Renal cortical epithelial cell (primary cell): Measurements from ENCODE around the gene TSPOAP1. TPM values are rescaled to one million over a fixed set of nuclear protein-coding genes. Genes with fewer than 3 reads are reported as not detected.

Source experiments
- DNase-seq: peaks from one replicate; pipeline ENCODE4 v3.0.0-alpha.2; 2011; ENCODE audit warnings: low read depth
- total RNA-seq: library from RNA; depleted of rRNA; stranded (reverse); fragments of >200 nt; gene quantifications from 2 replicates; pipeline ENCODE4 v1.2.3, GENCODE V29; 2014

The TSPOAP1 gene
- total RNA-seq, 1 donor from 2014 or later = 6.1 TPM

- no peak for DNase-seq
These were observed 73.8 kb downstream of the TSPOAP1 start for GRCh38 chr17:58254803-58255202.

GRCh38 chr17:58253082-58253481, 75.5 kb downstream of the TSPOAP1 start:
- no peak for DNase-seq

- no peak for DNase-seq
These were observed 76.5 kb downstream of the TSPOAP1 start for GRCh38 chr17:58252141-58252540.

Other genes starting within 250 kb of the TSPOAP1 start
- gene DYNLL2, start 245.4 kb downstream of the TSPOAP1 start, total RNA-seq = 10.4 and 20.7 TPM in 2 replicates
- gene OR4D1, start 180.4 kb downstream of the TSPOAP1 start, total RNA-seq = not detected in 2 replicates
- not detected in 2 replicates for gene OR4D2, start 161.8 kb downstream of the TSPOAP1 start, total RNA-seq
- not detected in 2 replicates for gene EPX, start 136.1 kb downstream of the TSPOAP1 start, total RNA-seq
- 15.7 and 20.1 TPM in 2 replicates for gene MKS1, start 109.5 kb downstream of the TSPOAP1 start, total RNA-seq
- gene LPO, start 90.2 kb downstream of the TSPOAP1 start, total RNA-seq = not detected in 2 replicates
- 0.17 TPM in 1 of 2 replicates, not detected in the other for gene MPO, start 47.9 kb downstream of the TSPOAP1 start, total RNA-seq
- gene SUPT4H1, start 23.4 kb upstream of the TSPOAP1 start, total RNA-seq = 53.8 and 85.3 TPM in 2 replicates
- gene RNF43, start 88.7 kb upstream of the TSPOAP1 start, total RNA-seq = 2.3 and 6.0 TPM in 2 replicates
- gene HSF5, start 159.6 kb upstream of the TSPOAP1 start, total RNA-seq = under 0.01 TPM in 1 of 2 replicates, not detected in the other
- gene MTMR4, start 185.8 kb upstream of the TSPOAP1 start, total RNA-seq = 41.7 and 46.1 TPM in 2 replicates